SK-N-SH (cell line): ENCODE data around the gene MTFMT. TPM values are rescaled to one million over a fixed set of nuclear protein-coding genes. Genes with fewer than 3 reads are reported as not detected.

Experiments used
- CTCF ChIA-PET: fragments of 300-600, 350-600 bp; formaldehyde crosslinking; extraction: SDS; loops from one replicate; lab custom pipeline; 2021; lab: Yijun Ruan, JAX
- POLR2A ChIA-PET: fragments of 350-600 bp; sonication (Branson Sonifier 250); formaldehyde crosslinking; extraction: SDS; loops from one replicate; lab custom pipeline; 2020; ENCODE audit warnings: antibody characterized with exemption, inconsistent platforms; lab: Yijun Ruan, JAX
- DNase-seq: peaks from one replicate; pipeline ENCODE4 v3.0.0; 2012
- H2AFZ ChIP-seq: fragments of 200-600 bp; sonication (generic); 2 replicates; pipeline ENCODE4 v1.8.1; 2016; ENCODE audit warnings: antibody characterized with exemption, mild to moderate bottlenecking, low read depth
- H3F3A ChIP-seq: fragments of 200-600 bp; sonication (generic); replicated peaks from 2 replicates; pipeline ENCODE3; 2016; ENCODE audit warnings: antibody characterized with exemption, mild to moderate bottlenecking; ENCODE audit not compliant: insufficient read depth
- H3K27ac ChIP-seq, 2 experiments: fragments of 200-500 bp in 1 of 2; fragments of 200-600 bp in 1 of 2; sonication (Bioruptor generic) in 1 of 2; sonication (generic), shearing (Covaris generic) in 1 of 2; 2 replicates each; pipeline versions ENCODE4 v1.5.1 to v1.6.1; 2014 to 2016; ENCODE audit warnings: low read depth in 2 of 2, inconsistent platforms in 1 of 2, low read length in 1 of 2, mild to moderate bottlenecking in 1 of 2, mixed read lengths in 1 of 2
- H3K27me3 ChIP-seq: fragments of 200-600 bp; sonication (generic), shearing (Covaris generic); 2 replicates; pipeline ENCODE4 v1.6.1; 2016; ENCODE audit warnings: mixed run types; ENCODE audit not compliant: insufficient read depth
- H3K36me3 ChIP-seq, 2 experiments: fragments of 200-500 bp in 1 of 2; fragments of 200-600 bp in 1 of 2; sonication (Bioruptor generic) in 1 of 2; sonication (generic) in 1 of 2; replicated peaks in 1 of 2; 2 replicates each; pipeline versions ENCODE3 to v1.5.1; 2014 to 2016; ENCODE audit warnings: low read length in 1 of 2, mild to moderate bottlenecking in 1 of 2; ENCODE audit not compliant: insufficient read depth in 2 of 2, control insufficient read depth in 1 of 2
- H3K4me1 ChIP-seq, 2 experiments: fragments of 200-500 bp in 1 of 2; fragments of 200-600 bp in 1 of 2; sonication (Bioruptor generic) in 1 of 2; sonication (generic), shearing (Covaris generic) in 1 of 2; 2 replicates each; pipeline versions ENCODE4 v1.5.1 to v1.6.1; 2014 to 2016; ENCODE audit warnings: low read depth in 1 of 2, low read length in 1 of 2, mixed run types in 1 of 2; ENCODE audit not compliant: insufficient read depth in 2 of 2, control insufficient read depth in 1 of 2
- H3K4me2 ChIP-seq: fragments of 200-600 bp; sonication (generic), shearing (Covaris generic); 2 replicates; pipeline ENCODE4 v1.6.1; 2017; ENCODE audit warnings: mixed run types
- H3K4me3 ChIP-seq, 2 experiments: fragments of 200-500 bp in 1 of 2; fragments of 200-600 bp in 1 of 2; sonication (Bioruptor generic) in 1 of 2; sonication (generic), shearing (Covaris generic) in 1 of 2; 2 replicates each; pipeline versions ENCODE4 v1.5.1 to v1.8.1; 2014 to 2016; ENCODE audit warnings: low read depth in 2 of 2, inconsistent platforms in 1 of 2, low read length in 1 of 2, mild to moderate bottlenecking in 1 of 2, mixed read lengths in 1 of 2, moderate library complexity in 1 of 2
- H3K79me2 ChIP-seq: fragments of 200-600 bp; sonication (generic); 2 replicates; pipeline ENCODE4 v1.8.1; 2017; ENCODE audit warnings: mild to moderate bottlenecking; ENCODE audit not compliant: insufficient read depth
- H3K9ac ChIP-seq: fragments of 200-600 bp; sonication (generic); 2 replicates; pipeline ENCODE4 v1.6.1; 2017; ENCODE audit warnings: mixed run types
- H3K9me2 ChIP-seq: fragments of 200-600 bp; sonication (generic); 2 replicates; pipeline ENCODE4 v1.6.1; 2017; ENCODE audit warnings: mixed run types
- H3K9me3 ChIP-seq: fragments of 200-600 bp; sonication (generic); 2 replicates; pipeline ENCODE4 v1.6.1; 2017; ENCODE audit warnings: mixed run types, mild to moderate bottlenecking, moderate library complexity
- H4K20me1 ChIP-seq: fragments of 200-600 bp; sonication (generic); 2 replicates; pipeline ENCODE4 v1.6.1; 2017; ENCODE audit warnings: mild to moderate bottlenecking, mixed run types; ENCODE audit not compliant: insufficient read depth
- ELF1 ChIP-seq: IDR thresholded peaks from 2 replicates; pipeline ENCODE4 v1.4.0; 2012
- FOXJ3 ChIP-seq: sonication (generic); formaldehyde crosslinking; IDR thresholded peaks from 2 replicates; pipeline ENCODE4 v1.5.1; 2020; ENCODE audit warnings: mild to moderate bottlenecking, missing genetic modification reagents
- FOXM1 ChIP-seq: IDR thresholded peaks from 2 replicates; pipeline ENCODE4 v1.4.0; 2012; ENCODE audit warnings: low read depth, mild to moderate bottlenecking
- GATA2 ChIP-seq: sonication (generic); formaldehyde crosslinking; IDR thresholded peaks from 2 replicates; pipeline ENCODE4 v1.5.0; 2020; ENCODE audit warnings: mild to moderate bottlenecking, missing genetic modification reagents
- IRF3 ChIP-seq: fragments of 150-350 bp; IDR thresholded peaks from 2 replicates; pipeline ENCODE4 v1.6.1; 2016; ENCODE audit warnings: mild to moderate bottlenecking, low read depth, low read length
- MEF2A ChIP-seq: IDR thresholded peaks from 2 replicates; pipeline ENCODE4 v1.4.0; 2012; ENCODE audit warnings: low read depth, borderline replicate concordance
- MXI1 ChIP-seq: IDR thresholded peaks from 2 replicates; pipeline ENCODE4 v1.6.1; 2012; ENCODE audit warnings: mild to moderate bottlenecking, low read depth, low read length, improper control_type of control experiment
- NRF1 ChIP-seq: IDR thresholded peaks from 2 replicates; pipeline ENCODE4 v1.6.1; 2012; ENCODE audit warnings: low read depth, mild to moderate bottlenecking, low read length
- PBX3 ChIP-seq: IDR thresholded peaks from 2 replicates; pipeline ENCODE4; 2012
- POLR2AphosphoS5 ChIP-seq: IDR thresholded peaks from 2 replicates; pipeline ENCODE4 v1.6.1; 2012; ENCODE audit warnings: low read depth, low read length
- RCOR1 ChIP-seq: fragments of 150-350 bp; IDR thresholded peaks from 2 replicates; pipeline ENCODE4 v1.6.1; 2017; ENCODE audit warnings: antibody characterized with exemption, low read length
- SIN3A ChIP-seq: IDR thresholded peaks from 2 replicates; pipeline ENCODE4 v1.6.1; 2012; ENCODE audit warnings: low read depth, mild to moderate bottlenecking, low read length, moderate library complexity, borderline replicate concordance
- SMC3 ChIP-seq: IDR thresholded peaks from 2 replicates; pipeline ENCODE4 v1.6.1; 2012; ENCODE audit warnings: low read depth, low read length, improper control_type of control experiment
- TEAD4 ChIP-seq: IDR thresholded peaks from 2 replicates; pipeline ENCODE4 v1.4.0; 2012; ENCODE audit warnings: mild to moderate bottlenecking, borderline replicate concordance; ENCODE audit not compliant: insufficient read depth
- USF1 ChIP-seq: IDR thresholded peaks from 2 replicates; pipeline ENCODE4 v1.4.0; 2012; ENCODE audit warnings: low read depth, borderline replicate concordance
- USF2 ChIP-seq: fragments of 150-350 bp; IDR thresholded peaks from 2 replicates; pipeline ENCODE4 v1.6.1; 2017; ENCODE audit warnings: antibody characterized with exemption, low read length, low read depth, borderline replicate concordance
- YY1 ChIP-seq: IDR thresholded peaks from 2 replicates; pipeline ENCODE4 v1.4.0; 2012; ENCODE audit warnings: low read depth, mild to moderate bottlenecking
- ZBTB33 ChIP-seq: IDR thresholded peaks from 2 replicates; pipeline ENCODE4 v1.4.0; 2012; ENCODE audit warnings: low read depth, borderline replicate concordance
- WGBS: methylation state at CpG from one replicate; pipeline ENCODE4 v1.1.6; 2017; ENCODE audit warnings: low lambda C conversion rate; 5-methylcytosine and 5-hydroxymethylcytosine counted together
- polyA plus RNA-seq, 3 experiments: library from polyadenylated mRNA; depleted of rRNA; stranded (reverse); fragments of >200 nt; gene quantifications; 2 replicates each; pipeline ENCODE4 v1.2.3, GENCODE V29; 2012

MTFMT gene
- polyA plus RNA-seq, 1 of the 3 experiments (the other 2 are of a cell fraction) = 12.1 TPM

GRCh38 chr15:65067645-65068402 is 38.4 kb upstream of the MTFMT start, which contains the start of gene RASL12:
RASL12 (minus strand) TSS chr15:65067991; CDS start chr15:65067835, 156 bp downstream.
- Histone ChIP-seq H3K4me3 (peak within 1 kb of the TSS in 1 of 2 experiments; percentile 24; a peak in 2 of 4 replicates), H3K27ac (no peak within 1 kb of the TSS)
- CTCF ChIA-PET = interaction anchor here (1.0 to 9.5 kb wide), 7 partner anchors 9 to 49 kb away, joined by 3 to 88 read pairs (median 4); partner anchors contain the start of gene KBTBD13

More at GRCh38 chr15:65067645-65068402, 38.4 kb upstream of the MTFMT start, which contains the start of gene RASL12:
- no peaks in the 10 kb centered on the region for H4K20me1 ChIP-seq
- H3K4me1 ChIP-seq = peaks cover 0 to 12% of the 10 kb centered on the region in 2 experiments; a peak in 1 of 4 replicates
- TF ChIP-seq ZBTB33 = no peak
- TF ChIP-seq MXI1 = no peak
- TF ChIP-seq ELF1 = no peak
- no peak for TF ChIP-seq FOXM1
- TF ChIP-seq POLR2AphosphoS5 = no peak
- no peak for TF ChIP-seq NRF1
- TF ChIP-seq GATA2 = no peak
- TF ChIP-seq SMC3 = no peak
- TF ChIP-seq SIN3A = no peak
- TF ChIP-seq IRF3 = no peak
- TF ChIP-seq MEF2A = no peak
- no peak for TF ChIP-seq TEAD4
- no peak for TF ChIP-seq USF2
- no peak for TF ChIP-seq USF1
- TF ChIP-seq RCOR1 = no peak
- TF ChIP-seq FOXJ3 = no peak
- TF ChIP-seq PBX3 = no peak
- TF ChIP-seq YY1 = no peak
- 27% methylated on average over 17 of the region's 66 CpGs for WGBS
- peak; percentile 81 for DNase-seq
- H2AFZ ChIP-seq = no peak within 1 kb of the TSS
- H3K9ac ChIP-seq = no peak within 1 kb of the TSS
- peaks cover 9% of the 10 kb centered on the region; the same call in 1 of the 2 replicates for H3K27me3 ChIP-seq
- no peaks in the 10 kb centered on the region for H3K9me2 ChIP-seq
- H3K36me3 ChIP-seq = no peaks in the 10 kb centered on the region
- no peaks in the 10 kb centered on the region for H3K79me2 ChIP-seq
- peaks cover 4% of the 10 kb centered on the region for H3F3A ChIP-seq
- POLR2A ChIA-PET = no interaction called here
- H3K4me2 ChIP-seq = no peak within 1 kb of the TSS
- H3K9me3 ChIP-seq = no peaks in the 10 kb centered on the region
